NCI-H226 (cell line): Measurements from ENCODE around the gene ELAVL3.

ENCODE experiments used
- DNase-seq: peaks from one replicate; pipeline ENCODE4 v3.0.0-alpha.2; 2015

Gene ELAVL3

GRCh38 chr19:11405846-11406643, 74.8 kb downstream of the ELAVL3 start:
- DNase-seq, result no peak

GRCh38 chr19:11404588-11405222, 76.1 kb downstream of the ELAVL3 start:
- DNase-seq, result no peak

DNA sequence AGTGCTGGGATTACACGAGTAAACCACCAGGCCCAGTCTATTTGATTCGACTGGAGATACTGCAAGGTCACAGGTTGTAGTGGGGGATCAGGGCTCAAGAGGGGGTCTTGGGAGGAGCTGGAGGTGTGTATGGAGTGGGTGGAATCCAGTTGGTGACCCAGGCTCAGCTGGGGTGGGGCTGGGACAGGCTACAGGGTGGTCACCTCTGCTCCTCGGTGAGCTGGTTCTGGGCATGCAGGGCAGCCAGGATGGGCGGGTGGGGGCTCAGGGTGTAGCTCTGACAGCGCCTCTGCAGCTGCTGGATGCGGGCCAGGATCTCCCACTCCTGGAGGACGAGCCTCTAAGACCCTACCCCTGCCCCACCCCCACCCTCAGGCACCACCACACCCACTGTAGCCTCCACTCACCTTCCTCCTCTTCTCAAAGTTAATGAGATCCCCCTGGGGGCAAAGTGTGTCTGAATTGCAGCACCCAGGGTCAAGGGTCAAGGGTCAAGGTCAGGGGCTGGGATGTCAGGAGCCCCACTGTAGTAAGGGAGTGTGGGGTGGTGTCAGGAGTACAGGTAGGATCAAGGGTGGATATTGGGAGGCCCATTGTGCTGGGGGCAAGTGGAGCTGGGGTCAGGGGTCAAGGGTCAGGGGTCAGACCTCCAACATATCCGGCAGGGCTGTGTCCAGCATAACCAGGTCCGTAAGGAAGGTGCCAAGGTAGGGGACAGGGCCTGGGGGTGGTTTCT, 78.9 kb downstream of the ELAVL3 start:
- no peak for DNase-seq
